Heart right ventricle (tissue), 16 donors: Measurements from ENCODE around the gene FGF18. TPM values are rescaled to one million over a fixed set of nuclear protein-coding genes. Genes with fewer than 3 reads are reported as not detected.

Experiments
- ATAC-seq, 8 donors: fragments of 200-7000 bp; cut with Tn5 transposase; one replicate each; pipeline ENCODE4 v1.9.1; 2020; ENCODE audit warnings: mild to moderate bottlenecking in 8 of 8, moderate library complexity in 8 of 8, moderate number of reproducible peaks in 1 of 8
- DNase-seq, 2 donors: peaks; one replicate each; pipeline ENCODE4 v3.0.0-alpha.2; 2020
- H3K27ac ChIP-seq, 10 donors: fragments of 200-600 bp; sonication (generic) in 2 of 10; one replicate each; pipeline versions ENCODE4 v1.5.0 to v1.8.0; 2020 to 2022; ENCODE audit warnings: mild to moderate bottlenecking in 3 of 10
- H3K27me3 ChIP-seq, 7 donors: fragments of 200-600 bp; one replicate each; pipeline ENCODE4 v1.8.0; 2021 to 2022; ENCODE audit warnings: mild to moderate bottlenecking in 2 of 7
- H3K36me3 ChIP-seq, 9 donors: fragments of 200-600 bp; sonication (generic) in 1 of 9; one replicate each; pipeline versions ENCODE4 v1.5.0 to v1.8.0; 2020 to 2022; ENCODE audit warnings: mild to moderate bottlenecking in 2 of 9
- H3K4me1 ChIP-seq, 9 donors: fragments of 200-600 bp; sonication (generic) in 1 of 9; one replicate each; pipeline versions ENCODE4 v1.5.0 to v1.8.0; 2020 to 2022; ENCODE audit warnings: mild to moderate bottlenecking in 4 of 9
- H3K4me3 ChIP-seq, 10 donors: fragments of 200-600 bp; sonication (generic) in 2 of 10; one replicate each; pipeline versions ENCODE4 v1.5.0 to v1.8.0; 2020 to 2022; ENCODE audit warnings: mild to moderate bottlenecking in 7 of 10, moderate library complexity in 2 of 10
- H3K9me3 ChIP-seq, 11 donors: fragments of 200-600 bp in 10 of 11; sonication (generic) in 2 of 11; one replicate each; pipeline versions ENCODE4 v1.5.0 to v1.8.0; 2013 to 2022; ENCODE audit warnings: mild to moderate bottlenecking in 2 of 11, control low read depth in 1 of 11, moderate library complexity in 1 of 11
- WGBS, 2 donors: extraction: QIAGEN DNeasy Blood & Tissue Kit; methylation state at CpG; one replicate each; pipeline ENCODE4 v1.1.7; 2013; ENCODE audit warnings: inconsistent platforms in 1 of 2; 5-methylcytosine and 5-hydroxymethylcytosine counted together
- intact Hi-C, 10 donors: fragments of 100-400 bp; cut with DNase I; formaldehyde crosslinking; loops; one replicate each; pipeline versions ENCODE4 v1.11.1 to v1.14.2; 2022
- polyA plus RNA-seq, 2 donors: library from polyadenylated mRNA; stranded (reverse); fragments of 200-250 nt; gene quantifications; one replicate each; pipeline ENCODE4 v1.2.3, GENCODE V29; 2013
- total RNA-seq, 10 donors: library from RNA; stranded (reverse); fragmentation: NEBNext Ultra II Directional in 3 of 10; extraction: Animal tissue kit (Norgen Biotek cat#: 25700) in 3 of 10; gene quantifications; one replicate each; pipeline versions ENCODE4 v1.2.1 to v1.2.4, GENCODE V29; 2021 to 2023
- TF ChIP-seq, protein P1 (sequence below), 9 donors: fragments of 200-600 bp; sonication (generic) in 2 of 9; IDR thresholded peaks; one replicate each; pipeline versions ENCODE4 v1.5.0 to v1.8.0; 2021 to 2022; ENCODE audit warnings: antibody characterized with exemption in 9 of 9, mild to moderate bottlenecking in 5 of 9, moderate library complexity in 1 of 9
- donor health status: Arrhythmogenic right ventricular cardiomyopathy.
- donor health status: ischemic (EF 13 %, LVEDD 7.1; RV severe dilation, severe dysfunction).
- donor health status: healthy with polysubstance abuse.
- donor health status: DM: no; HTN: yes; CAD: no.
- donor health status: DM: no; HTN: no; CAD: no.
- donor health status: ischemic (EF 25% LVEDD 6.9; RV normal size, moderate dysfunction).
- donor health status: ischemic (EF 25% LVEDD 5.7; RV mildly dilated, moderate dysfunction).
- donor health status: healthy.
- donor health status: DM: yes; HTN: yes; CAD: no.
- donor health status: Ischemic cardiomyopathy.
- donor health status: ischemic (EF 35%, LVEDD 5.7; RV mildly dilated, moderate dysfunction).
- donor health status: nonischemic (EF 11% LVEDD 7.7; RV severe dilation, severe dysfunction).
- donor health status: DM: yes; HTN: yes; CAD: no.
- donor health status: PGD.
- donor health status: ischemic (EF 29% LVEDD 5.4; RV normal size, mild dysfunction).
- donor health status: nonischemic (EF 23%, LVEDD 6.1; RV moderate dilation, normal function).

The FGF18 gene
- total and polyA plus RNA-seq, 12 donors, result 1.7 to 39.2 (median 13.7) TPM

DNA sequence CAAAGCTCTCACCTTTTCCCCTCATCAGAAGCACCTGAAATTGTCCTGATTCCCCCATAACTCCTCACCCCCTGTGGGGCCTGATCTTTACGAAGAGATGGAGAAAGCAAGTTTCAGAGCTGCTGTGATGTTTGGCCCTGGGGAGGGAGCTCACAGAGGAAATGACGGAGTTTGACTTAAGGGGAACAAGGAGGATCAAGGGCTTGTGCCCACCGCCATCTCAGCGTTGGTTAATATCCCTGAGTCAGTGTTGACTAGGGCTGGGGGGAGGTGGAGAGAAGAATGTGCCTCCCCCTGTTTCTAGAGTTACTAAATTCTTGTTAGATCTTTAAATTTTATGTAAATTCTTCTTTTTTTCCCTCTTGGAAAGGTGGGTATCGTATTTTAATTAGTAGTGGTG is 27.8 kb downstream of the FGF18 start:
- DNase-seq, result no peak
- intact Hi-C loops, result no loop called here

DNA sequence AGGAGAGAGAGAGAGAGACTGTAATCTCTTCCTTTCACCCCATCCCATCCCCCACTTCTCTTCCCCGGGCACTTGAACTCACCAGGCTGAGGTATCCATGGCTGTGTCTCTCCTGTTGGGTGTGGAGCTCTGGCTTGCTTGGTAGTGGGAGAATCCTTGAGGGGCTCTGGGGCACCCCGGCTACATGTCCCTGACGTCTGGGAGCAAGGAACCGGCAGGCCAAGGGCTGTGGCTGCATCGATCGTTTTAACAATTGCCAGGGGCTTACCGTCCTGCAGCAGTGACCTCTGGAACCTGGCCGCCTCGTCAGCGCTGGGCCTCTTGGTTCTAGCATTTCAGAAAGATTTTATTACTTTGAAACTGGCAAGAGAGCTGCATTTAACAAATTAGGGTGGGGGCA is 30.0 kb downstream of the FGF18 start:
- TF ChIP-seq, protein P1, sequence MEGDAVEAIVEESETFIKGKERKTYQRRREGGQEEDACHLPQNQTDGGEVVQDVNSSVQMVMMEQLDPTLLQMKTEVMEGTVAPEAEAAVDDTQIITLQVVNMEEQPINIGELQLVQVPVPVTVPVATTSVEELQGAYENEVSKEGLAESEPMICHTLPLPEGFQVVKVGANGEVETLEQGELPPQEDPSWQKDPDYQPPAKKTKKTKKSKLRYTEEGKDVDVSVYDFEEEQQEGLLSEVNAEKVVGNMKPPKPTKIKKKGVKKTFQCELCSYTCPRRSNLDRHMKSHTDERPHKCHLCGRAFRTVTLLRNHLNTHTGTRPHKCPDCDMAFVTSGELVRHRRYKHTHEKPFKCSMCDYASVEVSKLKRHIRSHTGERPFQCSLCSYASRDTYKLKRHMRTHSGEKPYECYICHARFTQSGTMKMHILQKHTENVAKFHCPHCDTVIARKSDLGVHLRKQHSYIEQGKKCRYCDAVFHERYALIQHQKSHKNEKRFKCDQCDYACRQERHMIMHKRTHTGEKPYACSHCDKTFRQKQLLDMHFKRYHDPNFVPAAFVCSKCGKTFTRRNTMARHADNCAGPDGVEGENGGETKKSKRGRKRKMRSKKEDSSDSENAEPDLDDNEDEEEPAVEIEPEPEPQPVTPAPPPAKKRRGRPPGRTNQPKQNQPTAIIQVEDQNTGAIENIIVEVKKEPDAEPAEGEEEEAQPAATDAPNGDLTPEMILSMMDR (IDR thresholded peaks at IDR 0.05), result no peak
- intact Hi-C loops, result no loop called here
- peak overlapping the region in 1 of 10 donors; percentile 90 for H3K27ac ChIP-seq
- no peaks in the 10 kb centered on the region for H3K9me3 ChIP-seq
- peaks cover 0 to 26% (median 0%) of the 10 kb centered on the region in 7 donors for H3K27me3 ChIP-seq
- peaks cover 4 to 53% (median 19%) of the 10 kb centered on the region in 9 donors for H3K4me1 ChIP-seq
- no peak overlapping the region for H3K4me3 ChIP-seq
- ATAC-seq, result no peak
- no peaks in the 10 kb centered on the region for H3K36me3 ChIP-seq
- DNase-seq, result no peak
- WGBS, 2 donors, result 88 to 91% methylated on average over 10 of the region's 10 CpGs

More for the DNA sequence above, 27.8 kb downstream of the FGF18 start:
- Histone ChIP-seq H3K27me3 (peaks cover 0 to 24% (median 0%) of the 10 kb centered on the region in 7 donors), H3K4me3 (no peak overlapping the region), H3K9me3 (no peaks in the 10 kb centered on the region), H3K36me3 (no peaks in the 10 kb centered on the region), H3K27ac (no peak overlapping the region), H3K4me1 (peaks cover 8 to 51% (median 23%) of the 10 kb centered on the region in 9 donors)
- ATAC-seq, result no peak
- WGBS, 2 donors, result 90 to 94% methylated on average over 5 of the region's 5 CpGs
- TF ChIP-seq, protein P1 (IDR thresholded peaks at IDR 0.05), result no peak

DNA sequence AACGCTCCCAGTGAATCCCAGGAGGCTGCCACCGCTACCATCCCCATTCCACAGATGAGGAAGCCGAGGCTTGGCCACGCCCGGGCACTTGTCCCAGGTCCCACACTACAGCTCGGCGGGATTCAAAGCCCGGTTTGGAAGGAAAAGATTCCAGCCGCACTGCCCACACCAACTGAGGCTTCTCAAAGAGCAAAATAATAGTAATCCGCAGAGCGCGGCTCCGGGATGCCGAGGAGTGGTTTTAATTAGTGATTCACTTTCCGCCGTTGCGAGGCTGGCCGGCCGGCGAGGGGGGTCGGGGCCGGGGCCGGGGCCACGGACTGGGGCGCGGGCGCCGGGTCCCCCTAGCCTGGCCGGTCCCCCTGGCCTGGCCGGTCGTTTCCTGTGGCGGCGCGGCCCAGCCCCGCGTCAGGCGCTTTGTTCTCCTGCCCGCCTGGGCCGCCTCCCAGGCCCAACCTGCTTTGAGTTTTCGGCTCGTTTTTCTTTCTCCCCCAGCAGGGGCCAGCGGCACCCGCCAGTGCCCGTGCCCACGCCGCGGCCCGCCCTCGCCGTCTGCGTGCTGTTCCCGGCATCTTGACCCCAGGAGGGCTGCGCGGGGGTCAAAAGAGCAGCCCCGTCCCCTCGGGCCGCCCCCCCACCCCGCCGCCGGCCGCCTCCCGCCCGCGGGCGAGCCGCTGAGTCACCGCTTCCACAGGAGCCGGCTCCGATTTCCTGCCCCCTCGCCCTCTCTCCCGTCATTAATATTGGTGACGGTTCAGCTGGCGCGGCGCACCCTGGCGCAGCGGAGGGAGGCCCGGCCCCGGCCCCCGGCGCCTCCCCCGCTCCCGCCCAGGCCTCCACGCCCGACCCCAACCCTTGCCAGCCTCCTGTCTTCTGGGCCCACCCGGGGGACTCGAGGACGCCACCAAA is 31.2 kb downstream of the FGF18 start:
- DNase-seq, result peak; percentile 69 to 76
- 40 to 55% methylated on average over 71 to 88 of the region's 88 CpGs for WGBS, 2 donors
- Histone ChIP-seq H3K27ac (peak overlapping the region; percentile 77 to 92 (median 87)), H3K4me3 (peak overlapping the region in 9 of 10 donors; percentile 34 to 61 (median 47)), H3K4me1 (peaks cover 4 to 47% (median 14%) of the 10 kb centered on the region in 9 donors), H3K9me3 (no peaks in the 10 kb centered on the region), H3K27me3 (peaks cover 0 to 26% (median 0%) of the 10 kb centered on the region in 7 donors), H3K36me3 (no peaks in the 10 kb centered on the region)
- ATAC-seq, result peak; percentile 45 to 82 (median 68)
- intact Hi-C loops, result no loop called here
- TF ChIP-seq, protein P1 (IDR thresholded peaks at IDR 0.05), result no peak

DNA sequence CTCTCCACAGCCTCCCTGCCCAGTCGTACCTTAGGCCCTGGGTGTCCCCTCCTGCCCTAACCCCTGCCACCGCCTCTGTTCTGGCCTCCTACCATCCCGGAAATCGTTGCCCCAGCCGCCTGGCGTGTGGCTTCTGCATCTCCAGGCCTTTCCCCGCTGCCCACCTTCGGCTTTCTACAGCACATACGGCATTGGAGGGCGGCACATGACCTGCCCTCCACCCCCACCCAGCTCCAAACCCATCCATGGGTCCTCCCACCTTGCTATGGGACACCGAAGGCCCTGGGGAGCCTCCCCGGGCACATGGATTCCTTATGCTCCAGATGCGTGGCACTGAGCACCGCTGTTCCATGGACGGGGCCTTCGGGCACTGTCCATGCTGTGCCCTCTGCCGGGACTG is 32.0 kb downstream of the FGF18 start:
- Histone ChIP-seq H3K27me3 (peaks cover 0 to 26% (median 0%) of the 10 kb centered on the region in 7 donors), H3K4me1 (peaks cover 2 to 40% (median 7%) of the 10 kb centered on the region in 9 donors), H3K36me3 (peaks cover 0 to 1% (median 0%) of the 10 kb centered on the region in 9 donors), H3K27ac (peak overlapping the region in 9 of 10 donors; percentile 51 to 92 (median 88)), H3K4me3 (peak overlapping the region in 8 of 10 donors; percentile 39 to 61 (median 48)), H3K9me3 (no peaks in the 10 kb centered on the region)
- DNase-seq (no peak), ATAC-seq (peak in 2 of 8 donors; percentile 2)
- TF ChIP-seq, protein P1 (IDR thresholded peaks at IDR 0.05), result no peak
- intact Hi-C loops, result no loop called here
- WGBS, 2 donors, result 84 to 85% methylated on average over 17 of the region's 17 CpGs
